Erythroblast (primary cell): ENCODE data around the gene APP.

Experiments used
- GATA1 ChIP-seq: IDR thresholded peaks from 2 replicates; pipeline ENCODE4 v1.6.1; 2011; ENCODE audit warnings: low read depth, mild to moderate bottlenecking, control low read depth, low read length, moderate library complexity
- POLR2A ChIP-seq: IDR thresholded peaks from 2 replicates; pipeline ENCODE4 v1.6.1; 2011; ENCODE audit warnings: mild to moderate bottlenecking, low read length

DNA sequence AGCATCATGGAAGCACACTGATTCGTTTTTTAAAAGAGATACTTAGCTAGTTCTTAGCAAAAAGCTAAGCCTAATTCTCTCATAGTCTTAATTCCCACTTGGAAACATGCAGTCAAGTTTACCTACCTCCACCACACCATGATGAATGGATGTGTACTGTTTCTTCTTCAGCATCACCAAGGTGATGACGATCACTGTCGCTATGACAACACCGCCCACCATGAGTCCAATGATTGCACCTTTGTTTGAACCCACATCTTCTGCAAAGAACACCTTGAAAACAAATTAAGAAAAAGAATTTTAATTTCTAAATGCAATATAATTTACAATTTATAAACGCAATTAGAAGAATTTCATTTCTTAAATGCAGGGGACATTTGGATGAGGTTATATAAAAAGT is 279.0 kb downstream of the APP start:
- TF ChIP-seq POLR2A (no peak), GATA1 (no peak)
